RWPE2 (cell line): ENCODE data around the gene HMCN2.
A peak's percentile ranks its signal among the peaks of the same experiment; 100 is the strongest.

Experiments
- ATAC-seq: fragments of 200-7000 bp; cut with Tn5 transposase; 3 replicates; pipeline ENCODE4 v1.9.1; 2021; ENCODE audit warnings: low read depth
- DNase-seq: peaks from one replicate; pipeline ENCODE4 v3.0.0-alpha.2; 2020; ENCODE audit warnings: low spot score
- H3K27ac ChIP-seq: fragments of 450-650 bp; 2 replicates; pipeline ENCODE4 v1.5.1; 2017; ENCODE audit warnings: mild to moderate bottlenecking; ENCODE audit not compliant: poor library complexity, severe bottlenecking
- H3K27me3 ChIP-seq: fragments of 250-450 bp; sonication (Bioruptor Pico); 2 replicates; pipeline ENCODE4 v1.5.1; 2021; ENCODE audit warnings: mild to moderate bottlenecking, moderate library complexity; ENCODE audit not compliant: insufficient read depth, poor library complexity, severe bottlenecking
- H3K36me3 ChIP-seq: fragments of 250-450 bp; sonication (Bioruptor Pico); 2 replicates; pipeline ENCODE4 v1.5.1; 2020; ENCODE audit warnings: low read depth, mild to moderate bottlenecking, moderate library complexity
- H3K4me1 ChIP-seq: fragments of 250-450 bp; sonication (Bioruptor Pico); 2 replicates; pipeline ENCODE4 v1.5.1; 2021; ENCODE audit warnings: mild to moderate bottlenecking, moderate library complexity; ENCODE audit not compliant: insufficient read depth, poor library complexity, severe bottlenecking
- H3K4me3 ChIP-seq: fragments of 250-450 bp; sonication (Bioruptor Pico); 2 replicates; pipeline ENCODE4 v1.5.1; 2021; ENCODE audit warnings: mild to moderate bottlenecking, moderate library complexity; ENCODE audit not compliant: severe bottlenecking
- H3K9me3 ChIP-seq: fragments of 250-450 bp; sonication (Bioruptor Pico); 2 replicates; pipeline ENCODE4 v1.5.1; 2021; ENCODE audit warnings: mild to moderate bottlenecking, moderate library complexity; ENCODE audit not compliant: severe bottlenecking
- CTCF ChIP-seq: fragments of 450-650 bp; IDR thresholded peaks from one replicate; pipeline ENCODE4 v1.5.1; 2017; ENCODE audit warnings: mild to moderate bottlenecking, moderate library complexity; ENCODE audit not compliant: poor library complexity, severe bottlenecking

HMCN2 gene

GRCh38 chr9:130424595-130425454 lies 159.3 kb downstream of the HMCN2 start:
- ATAC-seq (no peak), DNase-seq (no peak)
- Histone ChIP-seq H3K36me3 (no peaks in the 10 kb centered on the region), H3K9me3 (no peaks in the 10 kb centered on the region), H3K4me1 (peaks cover 17% of the 10 kb centered on the region), H3K4me3 (no peak overlapping the region), H3K27me3 (no peaks in the 10 kb centered on the region), H3K27ac (no peak overlapping the region)
- TF ChIP-seq CTCF: no peak

- DNase-seq: no peak
- Histone ChIP-seq H3K4me3 (no peak overlapping the region), H3K4me1 (peaks cover 17% of the 10 kb centered on the region), H3K9me3 (no peaks in the 10 kb centered on the region), H3K27me3 (no peaks in the 10 kb centered on the region), H3K36me3 (no peaks in the 10 kb centered on the region), H3K27ac (peak overlapping the region; percentile 41)
- TF ChIP-seq CTCF: no peak
- no peak for ATAC-seq
Observed at GRCh38 chr9:130425741-130426466, 160.3 kb downstream of the HMCN2 start.

- ATAC-seq: no peak
- peak overlapping the region; percentile 41 for H3K27ac ChIP-seq
Observed at GRCh38 chr9:130426467-130426773, 160.9 kb downstream of the HMCN2 start.

GRCh38 chr9:130426883-130427282 lies 161.3 kb downstream of the HMCN2 start:
- H3K27me3 ChIP-seq: no peaks in the 10 kb centered on the region
- ATAC-seq: peak; percentile 97
- no peak overlapping the region for H3K4me3 ChIP-seq
- TF ChIP-seq CTCF: peak; percentile 24
- DNase-seq: peak; percentile 92
- peaks cover 17% of the 10 kb centered on the region for H3K4me1 ChIP-seq
- H3K9me3 ChIP-seq: no peaks in the 10 kb centered on the region
- H3K36me3 ChIP-seq: no peaks in the 10 kb centered on the region
- peak overlapping the region; percentile 41 for H3K27ac ChIP-seq

More at GRCh38 chr9:130426467-130426773, 160.9 kb downstream of the HMCN2 start:
- peaks cover 17% of the 10 kb centered on the region for H3K4me1 ChIP-seq
- no peak for DNase-seq
- H3K9me3 ChIP-seq: no peaks in the 10 kb centered on the region
- TF ChIP-seq CTCF: no peak
- H3K36me3 ChIP-seq: no peaks in the 10 kb centered on the region
- no peaks in the 10 kb centered on the region for H3K27me3 ChIP-seq
- H3K4me3 ChIP-seq: no peak overlapping the region

- peak; percentile 1 for TF ChIP-seq CTCF
- H3K4me1 ChIP-seq: peaks cover 17% of the 10 kb centered on the region
- DNase-seq (no peak), ATAC-seq (peak; percentile 3; the same call in 1 of the 3 replicates)
- no peaks in the 10 kb centered on the region for H3K36me3 ChIP-seq
- H3K27ac ChIP-seq: peak overlapping the region; percentile 41
- H3K27me3 ChIP-seq: no peaks in the 10 kb centered on the region
- H3K9me3 ChIP-seq: no peaks in the 10 kb centered on the region
- no peak overlapping the region for H3K4me3 ChIP-seq
Observed at GRCh38 chr9:130427326-130427725, 161.8 kb downstream of the HMCN2 start.
